HG03196 (cell line): Measurements from ENCODE around the gene PLA2R1.
"Not testable (repeated sequence)": the region's sequence is repeated elsewhere in the genome, so short reads cannot be mapped to it uniquely, and the experiment has no call there.

Source experiments
- ATAC-seq: cut with Tn5 transposase; IDR thresholded peaks from one replicate; pipeline ENCODE4 v1.9.1; 2021; ENCODE audit not compliant: unreplicated experiment

PLA2R1 gene

GRCh38 chr2:160063879-160064612 lies 1.6 kb upstream of the PLA2R1 start:
- ATAC-seq, result no peak

GRCh38 chr2:160063271-160063670 lies 856 bp upstream of the PLA2R1 start:
- no peak for ATAC-seq

GRCh38 chr2:160061944-160062291 lies 497 bp downstream of the PLA2R1 start:
- no peak for ATAC-seq

- ATAC-seq, result no peak
These were observed 882 bp downstream of the PLA2R1 start for GRCh38 chr2:160061533-160061932.

- ATAC-seq, result no peak
These were observed 2.1 kb downstream of the PLA2R1 start for GRCh38 chr2:160060297-160060696.

GRCh38 chr2:160057356-160057755 lies 5.1 kb downstream of the PLA2R1 start:
- no peak for ATAC-seq

GRCh38 chr2:160055726-160056108 lies 6.7 kb downstream of the PLA2R1 start:
- ATAC-seq, result no peak

GRCh38 chr2:160054984-160055725 lies 7.3 kb downstream of the PLA2R1 start:
- no peak for ATAC-seq

- ATAC-seq, result no peak
These were observed 8.5 kb downstream of the PLA2R1 start for GRCh38 chr2:160053946-160054345.

- no peak for ATAC-seq
These were observed 9.9 kb downstream of the PLA2R1 start for GRCh38 chr2:160052531-160052930.

- no peak for ATAC-seq
These were observed 11.0 kb downstream of the PLA2R1 start for GRCh38 chr2:160051371-160051800.

GRCh38 chr2:160050147-160050546 lies 12.3 kb downstream of the PLA2R1 start:
- no peak for ATAC-seq

GRCh38 chr2:160045703-160046210 lies 16.7 kb downstream of the PLA2R1 start:
- no peak for ATAC-seq

- ATAC-seq, result no peak
These were observed 17.7 kb downstream of the PLA2R1 start for GRCh38 chr2:160044728-160045127.

GRCh38 chr2:160043265-160043664 lies 19.1 kb downstream of the PLA2R1 start:
- no peak for ATAC-seq

GRCh38 chr2:160042054-160042453 lies 20.4 kb downstream of the PLA2R1 start:
- ATAC-seq, result no peak

GRCh38 chr2:160041091-160041490 lies 21.3 kb downstream of the PLA2R1 start:
- ATAC-seq, result no peak

GRCh38 chr2:160039166-160039903 lies 23.1 kb downstream of the PLA2R1 start:
- ATAC-seq, result no peak

- ATAC-seq, result not testable (repeated sequence)
These were observed 23.8 kb downstream of the PLA2R1 start for GRCh38 chr2:160038662-160039061.

GRCh38 chr2:160036736-160037135 lies 25.7 kb downstream of the PLA2R1 start:
- no peak for ATAC-seq

- no peak for ATAC-seq
These were observed 27.3 kb downstream of the PLA2R1 start for GRCh38 chr2:160035125-160035524.

- ATAC-seq, result no peak
These were observed 28.0 kb downstream of the PLA2R1 start for GRCh38 chr2:160034396-160034795.
